ENCODE results near the gene GPX2.
A peak's percentile ranks its signal among the peaks of the same experiment; 100 is the strongest.

GPX2 gene

DNA sequence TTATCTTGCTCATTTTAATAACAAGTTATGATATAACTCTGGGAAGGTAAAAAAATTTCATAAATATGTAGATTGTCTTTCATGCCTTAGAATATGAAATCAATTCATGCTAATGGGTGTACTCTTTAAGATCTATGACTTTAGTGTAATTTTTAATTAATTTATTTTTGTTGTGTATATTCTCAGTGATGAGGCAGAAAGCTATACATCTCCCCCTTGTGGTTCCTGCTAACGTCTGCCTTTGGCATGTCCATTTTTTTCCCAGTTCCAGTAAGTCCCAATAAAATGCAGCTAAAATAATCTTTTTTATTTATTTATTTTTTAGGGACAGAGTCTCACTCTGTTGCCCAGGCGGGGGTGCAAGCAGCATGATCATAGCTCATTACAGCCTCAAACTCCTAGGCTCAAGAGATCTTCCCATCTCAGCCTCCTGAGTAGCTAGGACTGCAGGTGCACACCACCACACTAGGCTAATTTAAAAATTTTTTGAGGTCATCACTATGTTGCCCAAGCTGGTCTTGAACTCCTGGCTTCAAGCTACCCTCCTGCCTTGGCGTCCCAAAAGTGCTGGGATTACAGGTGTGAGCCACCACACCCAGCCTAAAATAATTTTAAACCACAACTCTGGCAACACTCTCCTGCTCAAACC, 31.6 kb downstream of the GPX2 start:
- DNase-seq: peak; percentile 29

DNA sequence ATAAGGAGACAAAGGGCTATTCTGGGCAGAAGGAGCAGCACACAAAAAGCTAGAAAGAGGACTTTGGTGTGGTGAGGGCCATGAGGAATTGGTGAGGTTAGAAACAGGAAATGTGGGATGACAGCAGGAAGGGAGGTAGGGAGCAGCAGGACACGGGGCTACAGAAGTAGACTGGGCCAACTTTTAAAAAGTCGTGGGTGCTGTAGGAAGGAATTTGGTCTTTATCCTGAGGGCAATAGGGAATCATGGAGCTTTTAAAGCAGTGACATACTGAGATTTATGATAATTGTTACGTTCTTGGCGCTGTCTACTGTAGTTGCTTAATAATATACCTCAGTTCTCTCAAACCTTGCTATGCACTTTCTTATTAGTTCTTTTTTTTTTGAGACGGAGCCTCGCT, 36.5 kb downstream of the GPX2 start:
- DNase-seq: no peak

DNA sequence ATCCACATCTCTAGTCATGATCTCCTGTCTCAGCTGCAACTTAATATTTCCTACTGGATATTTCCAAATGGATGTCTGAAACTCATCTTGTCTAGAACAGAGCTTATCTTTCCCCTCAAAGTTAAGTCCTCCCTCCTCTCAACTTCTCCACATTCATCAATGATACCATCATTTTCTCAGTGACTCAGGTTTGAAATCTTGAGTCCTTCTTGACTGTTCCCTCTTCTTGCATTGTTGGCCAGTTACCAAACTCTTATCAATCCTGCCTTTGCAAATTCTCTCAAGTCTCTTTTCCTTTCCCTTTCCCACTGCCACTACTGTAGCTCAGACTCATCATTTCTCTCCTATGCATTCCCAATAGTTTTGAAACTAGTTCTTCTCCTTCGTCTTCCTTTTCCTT, 42.6 kb downstream of the GPX2 start:
- DNase-seq: no peak

DNA sequence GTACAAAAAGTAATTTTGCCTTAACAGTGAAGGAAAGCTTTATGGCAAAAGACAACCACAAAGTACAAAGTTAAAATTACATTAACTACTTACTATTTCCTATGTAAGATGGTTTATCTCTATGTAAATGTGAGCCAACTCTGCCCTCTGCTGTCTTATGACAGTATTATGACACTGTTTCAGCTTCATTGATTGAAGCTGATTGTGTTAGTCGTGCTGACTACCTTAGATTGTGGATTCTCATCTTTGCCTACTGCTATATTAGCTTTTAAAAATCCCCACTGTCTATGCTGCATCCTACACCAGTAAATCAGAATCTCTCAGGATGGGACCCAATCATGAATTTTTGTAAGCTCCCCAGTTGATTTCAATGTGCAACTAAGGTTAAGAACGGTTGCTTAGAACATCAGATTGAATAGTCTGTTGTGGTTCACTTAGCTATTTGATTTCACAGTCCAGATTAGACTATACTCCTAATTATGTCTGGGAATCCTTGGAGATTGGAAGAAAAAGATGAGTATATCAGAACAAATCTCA, 50.6 kb downstream of the GPX2 start:
- DNase-seq: peak; percentile 75

DNA sequence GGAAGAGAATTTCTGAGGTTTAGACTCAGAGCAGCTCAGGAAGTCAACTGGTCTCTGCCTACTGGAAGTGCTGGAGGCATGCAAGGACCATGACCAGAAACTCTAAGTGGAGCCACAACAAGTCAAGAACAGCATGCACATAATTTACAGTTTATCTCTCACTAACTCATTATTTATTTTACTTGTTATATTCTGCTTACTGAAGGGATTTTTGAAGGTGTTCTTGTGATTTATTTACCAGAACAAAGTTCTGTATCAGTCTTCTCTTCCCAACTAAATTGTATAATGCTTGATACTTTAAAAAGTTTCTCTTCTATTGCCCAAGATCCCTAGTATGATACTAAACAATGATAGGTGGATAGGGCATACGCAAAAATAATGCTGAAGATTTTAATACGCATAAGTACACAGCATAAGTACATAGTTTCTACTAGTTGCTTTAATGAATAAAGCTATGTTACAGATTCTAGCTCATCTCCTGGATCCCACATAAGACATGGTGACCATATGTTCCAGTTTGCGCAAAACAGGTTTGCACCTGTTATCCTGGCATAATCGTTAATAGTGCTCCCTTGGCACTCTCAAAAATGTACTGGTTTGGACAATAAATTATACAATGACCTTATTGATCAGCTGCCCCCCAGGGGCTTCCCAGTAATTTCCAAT, 51.2 kb downstream of the GPX2 start:
- no peak for DNase-seq

DNA sequence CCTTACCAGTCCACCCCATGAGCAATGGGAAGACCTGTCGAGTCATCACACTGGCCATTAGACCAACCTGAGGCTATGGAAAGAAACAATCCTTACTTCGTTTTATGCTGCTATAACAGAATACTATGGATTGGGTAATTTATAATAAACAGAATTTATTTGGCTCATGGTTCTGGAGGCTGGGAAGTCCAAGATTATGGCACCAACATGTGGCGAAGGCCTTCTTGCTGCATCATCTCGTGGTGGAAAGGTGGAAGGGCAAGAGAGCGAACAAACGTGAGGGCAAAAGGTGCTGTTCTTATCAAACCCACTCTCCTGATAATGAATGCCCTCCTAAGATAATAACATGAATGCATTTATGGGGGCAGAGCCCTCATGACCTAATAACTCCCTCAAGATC, 53.2 kb downstream of the GPX2 start:
- DNase-seq: no peak

All from SHP77 treated with DMSO at 0.1 percent for 48 hours (cell line).